GM12874 (cell line): ENCODE data around the gene SLC19A1.

ENCODE experiments used
- TF ChIP-seq, protein P1 (sequence below): IDR thresholded peaks from 2 replicates; pipeline ENCODE4 v1.5.1; 2011; ENCODE audit warnings: low read depth, mild to moderate bottlenecking, control low read depth, low read length, moderate library complexity; ENCODE audit not compliant: insufficient read depth

The SLC19A1 gene

DNA sequence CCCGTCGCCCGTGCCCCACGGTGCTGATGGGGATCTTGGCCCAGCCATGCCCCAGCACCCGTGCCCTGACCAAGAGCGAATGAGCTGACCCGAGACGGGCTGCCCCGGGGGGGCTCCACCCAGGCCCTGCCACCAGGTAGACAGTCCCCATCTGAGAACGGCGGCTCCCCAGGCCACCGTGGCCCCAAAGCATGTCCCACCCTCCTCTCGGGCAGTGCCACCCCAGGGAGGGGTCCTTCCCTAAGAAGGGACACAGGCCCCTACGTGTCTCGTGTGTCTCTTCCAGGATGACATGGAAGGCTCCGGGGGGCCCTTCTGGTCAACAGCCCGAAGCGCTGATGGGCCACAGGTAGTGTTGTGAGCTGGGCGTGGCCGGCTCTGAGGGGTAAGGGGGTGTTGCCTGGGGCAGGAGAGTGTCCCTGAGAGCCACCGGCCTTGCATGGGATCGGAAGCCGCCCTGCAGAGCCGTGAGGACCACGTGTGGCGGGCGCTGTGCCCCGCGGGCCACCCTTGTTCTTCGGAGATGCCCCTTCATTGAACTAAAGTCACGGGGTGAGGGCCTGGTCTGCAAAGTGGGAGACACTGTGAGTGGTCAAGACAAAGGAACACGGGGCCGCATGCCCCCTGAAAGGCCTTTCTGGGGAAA is 55.0 kb downstream of the SLC19A1 start:
- TF ChIP-seq, protein P1, sequence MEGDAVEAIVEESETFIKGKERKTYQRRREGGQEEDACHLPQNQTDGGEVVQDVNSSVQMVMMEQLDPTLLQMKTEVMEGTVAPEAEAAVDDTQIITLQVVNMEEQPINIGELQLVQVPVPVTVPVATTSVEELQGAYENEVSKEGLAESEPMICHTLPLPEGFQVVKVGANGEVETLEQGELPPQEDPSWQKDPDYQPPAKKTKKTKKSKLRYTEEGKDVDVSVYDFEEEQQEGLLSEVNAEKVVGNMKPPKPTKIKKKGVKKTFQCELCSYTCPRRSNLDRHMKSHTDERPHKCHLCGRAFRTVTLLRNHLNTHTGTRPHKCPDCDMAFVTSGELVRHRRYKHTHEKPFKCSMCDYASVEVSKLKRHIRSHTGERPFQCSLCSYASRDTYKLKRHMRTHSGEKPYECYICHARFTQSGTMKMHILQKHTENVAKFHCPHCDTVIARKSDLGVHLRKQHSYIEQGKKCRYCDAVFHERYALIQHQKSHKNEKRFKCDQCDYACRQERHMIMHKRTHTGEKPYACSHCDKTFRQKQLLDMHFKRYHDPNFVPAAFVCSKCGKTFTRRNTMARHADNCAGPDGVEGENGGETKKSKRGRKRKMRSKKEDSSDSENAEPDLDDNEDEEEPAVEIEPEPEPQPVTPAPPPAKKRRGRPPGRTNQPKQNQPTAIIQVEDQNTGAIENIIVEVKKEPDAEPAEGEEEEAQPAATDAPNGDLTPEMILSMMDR, result no peak

DNA sequence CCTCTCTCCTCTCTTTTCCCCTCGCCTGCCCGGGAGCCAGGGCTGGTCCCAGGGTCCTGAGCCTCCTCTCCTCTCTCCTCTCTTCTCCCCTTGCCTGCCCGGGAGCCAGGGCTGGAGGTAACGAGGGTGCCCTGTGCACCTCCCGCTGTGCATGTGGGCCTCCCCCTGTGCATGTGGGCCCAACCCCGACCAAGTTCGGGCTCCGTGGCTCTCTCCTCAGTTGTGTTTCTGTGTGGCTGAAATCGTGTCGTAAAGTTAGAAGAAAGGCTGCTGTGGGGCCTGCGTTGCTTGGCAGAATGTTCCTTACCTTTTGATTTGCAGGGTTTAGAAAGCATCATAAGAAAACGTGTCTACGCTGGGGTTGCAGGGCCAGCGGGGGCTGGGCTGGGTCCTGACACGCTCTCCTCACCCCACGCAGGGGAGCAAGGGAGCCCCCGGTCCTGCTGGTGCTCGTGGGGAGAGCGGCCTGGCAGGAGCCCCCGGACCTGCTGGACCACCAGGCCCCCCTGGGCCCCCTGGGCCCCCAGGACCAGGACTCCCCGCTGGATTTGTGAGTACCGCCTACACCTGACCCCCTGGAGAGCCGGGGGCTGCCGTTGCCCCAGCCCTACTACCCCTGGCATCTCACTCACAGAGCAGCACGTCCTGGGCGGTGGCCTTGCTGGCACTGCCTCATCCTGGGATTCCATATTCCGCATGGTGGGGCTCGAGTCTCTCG is 55.6 kb downstream of the SLC19A1 start:
- TF ChIP-seq, protein P1, result no peak

DNA sequence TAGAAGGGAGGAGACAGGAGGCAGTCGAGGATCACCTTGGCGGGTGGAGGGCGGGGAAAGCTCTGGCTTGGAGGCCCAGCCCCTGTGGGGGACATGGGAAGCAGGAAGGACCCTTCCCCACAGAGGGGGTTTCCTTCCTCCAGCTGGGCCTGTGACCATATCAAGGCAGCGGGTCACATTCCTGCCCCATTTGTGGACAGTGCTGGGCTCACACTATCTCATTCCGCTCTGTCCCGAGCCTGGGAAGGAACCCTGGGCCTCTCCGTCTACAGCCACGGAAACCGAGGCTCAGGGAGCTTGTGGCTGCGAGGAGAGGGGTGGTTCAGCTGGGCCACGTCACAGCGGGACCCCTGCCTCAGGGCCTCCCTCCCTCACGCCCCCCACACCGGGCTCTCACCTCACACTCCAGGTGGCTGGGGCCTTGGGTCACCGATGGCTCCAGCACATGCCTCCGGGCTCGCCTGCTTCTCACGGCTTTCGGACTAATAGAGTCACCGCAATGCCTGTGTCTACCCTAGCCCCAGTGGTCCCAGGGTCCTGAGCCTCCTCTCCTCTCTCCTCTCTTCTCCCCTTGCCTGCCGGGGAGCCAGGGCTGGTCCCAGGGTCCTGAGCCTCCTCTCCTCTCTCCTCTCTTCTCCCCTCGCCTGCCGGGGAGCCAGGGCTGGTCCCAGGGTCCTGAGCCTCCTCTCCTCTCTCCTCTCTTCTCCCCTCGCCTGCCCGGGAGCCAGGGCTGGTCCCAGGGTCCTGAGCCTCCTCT is 56.4 kb downstream of the SLC19A1 start:
- TF ChIP-seq, protein P1, result no peak

DNA sequence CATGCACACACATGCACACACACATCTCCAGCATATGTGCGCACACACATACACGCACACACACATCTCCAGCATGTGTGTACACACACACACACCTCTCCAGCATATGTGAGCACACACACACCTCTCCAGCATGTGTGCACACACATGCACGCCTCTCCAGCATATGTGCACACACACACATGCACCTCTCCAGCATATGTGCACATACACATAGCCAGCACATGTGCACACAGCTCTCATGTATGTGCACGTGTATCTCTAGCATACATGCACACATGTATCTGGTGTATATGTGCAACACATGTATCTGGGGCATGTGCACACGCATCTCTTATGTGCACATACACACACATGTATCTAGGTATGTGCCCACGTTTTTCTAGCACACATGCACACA is 57.9 kb downstream of the SLC19A1 start:
- TF ChIP-seq, protein P1, result no peak

DNA sequence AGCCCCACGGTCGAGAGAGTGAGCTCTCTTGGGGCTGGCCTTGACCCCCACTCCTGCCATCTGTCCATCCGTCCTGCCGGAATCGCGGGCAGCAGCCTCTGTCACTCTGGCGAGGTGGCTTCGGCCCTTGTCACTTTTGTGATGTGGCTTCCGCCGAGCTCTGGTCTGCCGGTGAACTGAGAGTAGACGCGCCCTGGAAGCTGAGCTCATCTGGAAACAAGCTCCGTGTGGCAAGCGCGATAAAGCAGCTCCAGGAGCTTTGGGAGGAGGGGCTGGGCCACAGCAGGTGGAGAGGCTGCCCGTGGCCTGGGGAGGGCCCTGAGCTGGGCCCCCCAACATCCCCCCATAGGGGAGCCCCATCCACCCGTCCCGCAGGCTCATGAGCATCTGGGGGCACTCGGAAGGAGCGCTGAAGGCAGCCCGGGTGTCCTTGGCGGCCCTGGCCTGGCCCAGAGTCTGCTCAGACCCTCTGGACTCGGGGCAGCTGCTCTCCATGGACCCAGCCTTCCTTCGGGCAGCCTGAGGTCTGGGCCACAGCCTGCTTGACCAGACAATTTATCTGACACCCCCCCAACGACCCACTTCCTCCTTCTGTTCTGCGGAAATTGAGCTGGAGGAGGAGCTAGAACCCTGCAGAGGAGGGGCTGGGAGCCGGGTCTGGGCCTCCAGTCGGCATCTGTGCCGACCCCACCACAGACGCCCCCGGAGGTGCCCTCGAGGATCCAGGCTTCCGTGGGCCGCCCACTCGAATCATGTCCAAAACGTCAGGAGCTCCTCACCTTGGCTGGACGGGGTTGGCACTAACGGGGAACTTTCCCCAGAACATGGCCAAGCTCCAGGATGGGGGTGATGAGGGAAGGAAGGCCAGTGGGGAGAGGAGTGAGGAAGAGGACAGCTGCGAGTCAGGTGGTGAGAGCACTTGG is 59.1 kb downstream of the SLC19A1 start:
- TF ChIP-seq, protein P1, result no peak

DNA sequence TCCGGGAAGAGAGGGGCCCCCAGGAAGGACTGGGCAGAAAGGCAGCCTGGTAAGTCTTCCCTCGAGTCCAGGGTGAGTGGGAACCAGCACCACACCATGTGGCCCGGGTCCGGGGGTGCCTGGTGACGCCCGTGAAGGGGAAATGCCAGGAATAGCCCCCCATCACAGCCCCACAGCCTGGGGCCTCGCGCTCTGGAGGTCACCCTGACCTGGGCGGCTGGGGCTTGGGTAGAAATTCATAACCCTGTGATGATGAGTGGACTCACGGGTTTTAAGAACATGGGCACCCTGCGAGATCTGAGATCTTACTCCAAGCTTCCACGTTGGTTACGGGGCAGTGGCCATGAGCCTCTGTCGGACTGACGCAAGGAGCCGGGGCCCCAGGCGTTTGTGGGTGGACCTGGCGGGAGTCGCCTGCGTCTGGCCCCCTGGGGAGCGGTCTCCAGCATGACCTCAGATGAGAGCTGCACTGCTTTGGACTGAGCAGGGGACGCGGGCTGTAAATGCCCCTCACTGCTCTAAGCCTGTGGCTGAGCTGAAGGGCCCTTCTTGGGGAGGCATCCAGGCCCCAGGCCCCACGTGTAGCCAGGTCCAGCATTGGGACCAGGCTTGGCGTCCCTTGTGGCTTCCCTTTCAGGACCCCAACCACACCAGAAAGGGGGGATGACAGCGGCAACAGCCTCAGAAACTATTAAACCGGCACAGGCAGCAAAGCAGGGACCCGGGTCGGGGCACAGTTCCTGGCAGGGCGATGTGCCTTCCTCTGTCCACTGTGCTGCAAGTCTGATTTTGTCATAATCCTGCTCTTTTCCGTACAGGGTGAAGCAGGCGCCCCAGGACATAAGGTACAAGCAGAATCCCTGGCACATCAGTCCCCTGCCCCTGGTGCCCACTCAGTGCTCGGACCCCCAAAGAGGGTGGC is 60.0 kb downstream of the SLC19A1 start:
- TF ChIP-seq, protein P1, result no peak
